GM04504 (cell line): ENCODE data around the gene MYO3A.
"Not testable (repeated sequence)": the region's sequence is repeated elsewhere in the genome, so short reads cannot be mapped to it uniquely, and the experiment has no call there.

ENCODE experiments used
- DNase-seq: peaks from one replicate; pipeline ENCODE4 v3.0.0-alpha.2; 2012; ENCODE audit warnings: low read depth

The MYO3A gene

GRCh38 chr10:25974897-25975459 lies 40.9 kb downstream of the MYO3A start:
- no peak for DNase-seq

GRCh38 chr10:25978771-25979170 lies 44.7 kb downstream of the MYO3A start:
- no peak for DNase-seq

- no peak for DNase-seq
These were observed 48.1 kb downstream of the MYO3A start for GRCh38 chr10:25982107-25982506.

- no peak for DNase-seq
These were observed 54.6 kb downstream of the MYO3A start for GRCh38 chr10:25988583-25988982.

- DNase-seq, result no peak
These were observed 55.9 kb downstream of the MYO3A start for GRCh38 chr10:25989951-25990350.

GRCh38 chr10:25999295-25999981 lies 65.4 kb downstream of the MYO3A start:
- no peak for DNase-seq

GRCh38 chr10:26000971-26001370 lies 66.9 kb downstream of the MYO3A start:
- no peak for DNase-seq

GRCh38 chr10:26002466-26002865 lies 68.4 kb downstream of the MYO3A start:
- not testable (repeated sequence) for DNase-seq

- no peak for DNase-seq
These were observed 81.1 kb downstream of the MYO3A start for GRCh38 chr10:26015092-26015491.

GRCh38 chr10:26022831-26023230 lies 88.8 kb downstream of the MYO3A start:
- no peak for DNase-seq

- DNase-seq, result no peak
These were observed 90.3 kb downstream of the MYO3A start for GRCh38 chr10:26024303-26024702.

- DNase-seq, result no peak
These were observed 91.5 kb downstream of the MYO3A start for GRCh38 chr10:26025523-26025922.

- no peak for DNase-seq
These were observed 95.8 kb downstream of the MYO3A start for GRCh38 chr10:26029858-26030257.

- DNase-seq, result no peak
These were observed 97.3 kb downstream of the MYO3A start for GRCh38 chr10:26031300-26031699.

GRCh38 chr10:26043469-26043868 lies 109.4 kb downstream of the MYO3A start:
- no peak for DNase-seq

GRCh38 chr10:26044141-26044749 lies 110.2 kb downstream of the MYO3A start:
- no peak for DNase-seq

GRCh38 chr10:26046073-26046700 lies 112.2 kb downstream of the MYO3A start:
- no peak for DNase-seq

GRCh38 chr10:26048756-26049155 lies 114.7 kb downstream of the MYO3A start:
- DNase-seq, result no peak

- DNase-seq, result no peak
These were observed 118.3 kb downstream of the MYO3A start for GRCh38 chr10:26052326-26052725.

GRCh38 chr10:26057466-26057865 lies 123.4 kb downstream of the MYO3A start:
- no peak for DNase-seq

- DNase-seq, result no peak
These were observed 130.1 kb downstream of the MYO3A start for GRCh38 chr10:26064106-26064505.

GRCh38 chr10:26067680-26068079 lies 133.7 kb downstream of the MYO3A start:
- no peak for DNase-seq

GRCh38 chr10:26080971-26081370 lies 146.9 kb downstream of the MYO3A start:
- DNase-seq, result not testable (repeated sequence)
